EH (cell line): ENCODE measurements around the gene RSAD2.

Experiments
- DNase-seq: peaks from one replicate; pipeline ENCODE4 v3.0.0-alpha.2; 2015; ENCODE audit warnings: low read depth

RSAD2 gene

GRCh38 chr2:6906165-6906741 lies 28.7 kb downstream of the RSAD2 start:
- no peak for DNase-seq

- DNase-seq: no peak
These were observed 30.7 kb downstream of the RSAD2 start for GRCh38 chr2:6908291-6908690.

- DNase-seq: no peak
These were observed 32.1 kb downstream of the RSAD2 start for GRCh38 chr2:6909431-6910385.

- DNase-seq: no peak
These were observed 34.1 kb downstream of the RSAD2 start for GRCh38 chr2:6911721-6912120.

GRCh38 chr2:6913415-6914157 lies 36.0 kb downstream of the RSAD2 start:
- DNase-seq: no peak

GRCh38 chr2:6914828-6915227 lies 37.3 kb downstream of the RSAD2 start:
- DNase-seq: no peak

GRCh38 chr2:6915399-6915798 lies 37.8 kb downstream of the RSAD2 start:
- DNase-seq: no peak

GRCh38 chr2:6916224-6916623 lies 38.6 kb downstream of the RSAD2 start:
- DNase-seq: no peak

GRCh38 chr2:6916736-6917070 lies 39.1 kb downstream of the RSAD2 start:
- DNase-seq: no peak

- DNase-seq: peak; percentile 30
These were observed 39.6 kb downstream of the RSAD2 start, which contains the start of gene RNF144A for GRCh38 chr2:6917071-6917760. Gene RNF144A (plus strand): TSS chr2:6917412. CDS start chr2:6996927, 79,515 bp downstream.

- DNase-seq: no peak
These were observed 40.3 kb downstream of the RSAD2 start for GRCh38 chr2:6917761-6918421.

- no peak for DNase-seq
These were observed 42.5 kb downstream of the RSAD2 start for GRCh38 chr2:6919901-6920742.

- DNase-seq: no peak
These were observed 43.1 kb downstream of the RSAD2 start for GRCh38 chr2:6920743-6921064.

GRCh38 chr2:6921321-6921922 lies 43.8 kb downstream of the RSAD2 start:
- no peak for DNase-seq

GRCh38 chr2:6922201-6922656 lies 44.7 kb downstream of the RSAD2 start:
- no peak for DNase-seq

GRCh38 chr2:6923319-6923718 lies 45.7 kb downstream of the RSAD2 start:
- DNase-seq: no peak

- DNase-seq: no peak
These were observed 46.7 kb downstream of the RSAD2 start for GRCh38 chr2:6924101-6924923.

GRCh38 chr2:6924924-6925409 lies 47.4 kb downstream of the RSAD2 start:
- DNase-seq: no peak

- DNase-seq: no peak
These were observed 48.6 kb downstream of the RSAD2 start for GRCh38 chr2:6926071-6926732.
